GM23338 (cell line): ENCODE measurements around the gene GALR2. TPM values are rescaled to one million over a fixed set of nuclear protein-coding genes. Genes with fewer than 3 reads are reported as not detected.

Experiments used
- ATAC-seq: fragments of 200-7000 bp; cut with Tn5 transposase; 3 replicates; pipeline ENCODE4 v1.9.1; 2020
- DNase-seq: peaks from one replicate; pipeline ENCODE4 v3.0.0-alpha.2; 2015; ENCODE audit warnings: low spot score
- H2AFZ ChIP-seq: fragments of 200-600 bp; sonication (generic); 2 replicates; pipeline ENCODE4 v1.8.0; 2016; ENCODE audit warnings: antibody characterized with exemption, mild to moderate bottlenecking, moderate library complexity
- H3F3A ChIP-seq: fragments of 200-600 bp; sonication (generic); replicated peaks from 2 replicates; pipeline ENCODE4 v1.8.0; 2017; ENCODE audit warnings: antibody characterized with exemption, mixed run types, low read depth
- H3K27ac ChIP-seq: fragments of 200-600 bp; sonication (generic); 2 replicates; pipeline ENCODE4 v1.6.1; 2016; ENCODE audit warnings: low read depth
- H3K27me3 ChIP-seq: fragments of 200-600 bp; sonication (generic); 2 replicates; pipeline ENCODE4 v1.8.0; 2016; ENCODE audit warnings: mild to moderate bottlenecking, mixed run types, moderate library complexity; ENCODE audit not compliant: insufficient read depth
- H3K36me3 ChIP-seq: fragments of 200-600 bp; sonication (generic); 2 replicates; pipeline ENCODE4 v1.8.0; 2016; ENCODE audit warnings: mild to moderate bottlenecking; ENCODE audit not compliant: insufficient read depth
- H3K4me1 ChIP-seq: fragments of 200-600 bp; sonication (generic); 2 replicates; pipeline ENCODE4 v1.8.0; 2016; ENCODE audit warnings: mild to moderate bottlenecking, moderate library complexity; ENCODE audit not compliant: insufficient read depth
- H3K4me2 ChIP-seq: fragments of 200-600 bp; sonication (generic); 2 replicates; pipeline ENCODE4 v1.7.1; 2017; ENCODE audit warnings: mixed run types
- H3K4me3 ChIP-seq: fragments of 200-600 bp; sonication (generic); 2 replicates; pipeline ENCODE4 v1.6.1; 2016; ENCODE audit warnings: mixed run types
- H3K79me2 ChIP-seq: fragments of 200-600 bp; sonication (generic); replicated peaks from 2 replicates; pipeline ENCODE4 v1.8.0; 2017; ENCODE audit warnings: mild to moderate bottlenecking; ENCODE audit not compliant: insufficient read depth
- H3K9me2 ChIP-seq: fragments of 200-600 bp; sonication (generic); 2 replicates; pipeline ENCODE4 v1.8.0; 2017; ENCODE audit not compliant: insufficient read depth
- H4K20me1 ChIP-seq: fragments of 200-600 bp; sonication (generic); replicated peaks from 2 replicates; pipeline ENCODE4 v1.8.0; 2017; ENCODE audit warnings: mild to moderate bottlenecking; ENCODE audit not compliant: insufficient read depth
- H3K27ac Mint-ChIP-seq: 2 replicates; pipeline ENCODE4 v1.8.0; 2020; ENCODE audit warnings: inconsistent platforms, mild to moderate bottlenecking, moderate library complexity, mixed read lengths
- H3K27me3 Mint-ChIP-seq: 3 replicates; pipeline ENCODE4 v1.8.0; 2022; ENCODE audit warnings: low read depth, mild to moderate bottlenecking, moderate library complexity, mixed read lengths, inconsistent platforms; ENCODE audit not compliant: insufficient read depth, poor library complexity
- H3K36me3 Mint-ChIP-seq: 3 replicates; pipeline ENCODE4 v1.8.0; 2021; ENCODE audit warnings: low read depth, mild to moderate bottlenecking, inconsistent platforms, moderate library complexity, mixed read lengths
- H3K4me1 Mint-ChIP-seq: 3 replicates; pipeline ENCODE4 v1.8.0; 2020; ENCODE audit warnings: mild to moderate bottlenecking, inconsistent platforms, mixed read lengths
- H3K4me3 Mint-ChIP-seq: 3 replicates; pipeline ENCODE4 v1.8.0; 2021; ENCODE audit warnings: moderate library complexity, mild to moderate bottlenecking, inconsistent platforms, mixed read lengths
- H3K9me3 Mint-ChIP-seq: 3 replicates; pipeline ENCODE4 v1.8.0; 2020; ENCODE audit warnings: moderate library complexity, mild to moderate bottlenecking, inconsistent platforms, mixed read lengths
- CREB1 ChIP-seq: fragments of 250-450 bp; sonication (Bioruptor Pico); IDR thresholded peaks from 2 replicates; pipeline ENCODE4 v1.5.0; 2020; ENCODE audit warnings: low read depth, mild to moderate bottlenecking, moderate library complexity
- ETS1 ChIP-seq: IDR thresholded peaks from 2 replicates; pipeline ENCODE4 v1.6.1; 2016; ENCODE audit warnings: antibody characterized with exemption
- EZH2 ChIP-seq: fragments of 200-600 bp; sonication (generic); IDR thresholded peaks from one replicate; pipeline ENCODE4 v1.8.0; 2017; ENCODE audit warnings: antibody characterized with exemption, mild to moderate bottlenecking, low read depth; ENCODE audit not compliant: unreplicated experiment
- NANOG ChIP-seq: IDR thresholded peaks from 2 replicates; pipeline ENCODE4 v1.6.1; 2016; ENCODE audit warnings: antibody characterized with exemption, borderline replicate concordance
- ZNF114 ChIP-seq: fragments of 250-450 bp; sonication (Bioruptor Pico); IDR thresholded peaks from 2 replicates; pipeline ENCODE4 v1.5.0; 2020; ENCODE audit warnings: mild to moderate bottlenecking, moderate library complexity
- ZNF331 ChIP-seq: fragments of 250-450 bp; sonication (Bioruptor Pico); IDR thresholded peaks from 2 replicates; pipeline ENCODE4 v1.5.0; 2020; ENCODE audit warnings: low read depth, mild to moderate bottlenecking, moderate library complexity
- polyA plus RNA-seq: library from polyadenylated mRNA; unstranded; fragments of >200 nt; fragmentation: Nextera tagmentation; extraction: Ambion mirVana; gene quantifications from 2 replicates; pipeline ENCODE4 v1.2.1, GENCODE V29; 2016
- total RNA-seq: library from RNA; depleted of rRNA; stranded (reverse); fragments of >200 nt; shearing (Covaris generic); gene quantifications from 2 replicates; pipeline ENCODE4 v1.2.3, GENCODE V29; 2014
- TF ChIP-seq, protein P1 (sequence below): fragments of 250-450 bp; sonication (Bioruptor Pico); IDR thresholded peaks from 2 replicates; pipeline ENCODE4 v1.5.0; 2020; ENCODE audit warnings: mild to moderate bottlenecking, moderate library complexity
- TF ChIP-seq, protein P2 (sequence below), 2 experiments: fragments of 200-600 bp in 1 of 2; sonication (generic) in 1 of 2; conservative IDR thresholded peaks; 2 replicates each; pipeline versions ENCODE4 v1.5.1 to v1.6.1; 2016 to 2017; ENCODE audit warnings: antibody characterized with exemption in 2 of 2, low read depth in 2 of 2, mild to moderate bottlenecking in 2 of 2, moderate library complexity in 1 of 2

The GALR2 gene
- total and polyA plus RNA-seq, 2 experiments from 2014 or later = 0.50 to 2.2 TPM

DNA sequence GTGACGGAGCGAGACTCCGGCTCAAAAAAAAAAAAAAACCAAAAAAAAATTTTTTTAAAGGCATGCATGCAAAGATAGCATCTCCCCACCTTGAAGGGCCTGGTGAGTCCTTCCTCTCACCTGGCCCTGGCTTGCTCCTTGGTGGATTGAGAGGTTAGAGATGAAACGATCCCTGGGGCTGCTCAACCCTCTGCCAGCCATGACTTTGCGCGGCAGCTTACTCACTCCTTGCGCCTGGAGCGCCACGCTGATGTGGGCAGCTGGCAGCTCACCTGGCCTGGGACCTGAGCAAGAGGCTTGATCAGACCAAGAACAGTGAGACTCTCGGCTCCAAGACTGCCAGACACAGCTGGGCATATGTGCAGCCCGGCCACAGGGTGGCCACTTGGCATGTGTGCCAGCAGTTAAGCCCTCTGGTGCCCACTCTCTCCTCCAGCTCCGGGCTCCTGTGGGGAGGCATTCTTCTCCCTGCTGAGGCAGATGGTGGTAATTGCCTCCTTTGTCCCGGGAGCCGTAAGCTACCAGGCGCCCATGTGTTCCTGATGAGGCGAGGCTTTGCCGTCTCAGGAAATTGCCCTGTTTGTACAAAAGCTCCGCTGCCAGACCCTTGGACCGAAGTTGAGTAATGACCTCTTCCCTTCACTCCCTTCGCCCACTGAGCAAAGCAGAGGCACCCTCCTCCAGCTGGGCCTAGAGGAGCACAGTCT lies 42.4 kb upstream of the GALR2 start (continued):
- TF ChIP-seq, protein P1, sequence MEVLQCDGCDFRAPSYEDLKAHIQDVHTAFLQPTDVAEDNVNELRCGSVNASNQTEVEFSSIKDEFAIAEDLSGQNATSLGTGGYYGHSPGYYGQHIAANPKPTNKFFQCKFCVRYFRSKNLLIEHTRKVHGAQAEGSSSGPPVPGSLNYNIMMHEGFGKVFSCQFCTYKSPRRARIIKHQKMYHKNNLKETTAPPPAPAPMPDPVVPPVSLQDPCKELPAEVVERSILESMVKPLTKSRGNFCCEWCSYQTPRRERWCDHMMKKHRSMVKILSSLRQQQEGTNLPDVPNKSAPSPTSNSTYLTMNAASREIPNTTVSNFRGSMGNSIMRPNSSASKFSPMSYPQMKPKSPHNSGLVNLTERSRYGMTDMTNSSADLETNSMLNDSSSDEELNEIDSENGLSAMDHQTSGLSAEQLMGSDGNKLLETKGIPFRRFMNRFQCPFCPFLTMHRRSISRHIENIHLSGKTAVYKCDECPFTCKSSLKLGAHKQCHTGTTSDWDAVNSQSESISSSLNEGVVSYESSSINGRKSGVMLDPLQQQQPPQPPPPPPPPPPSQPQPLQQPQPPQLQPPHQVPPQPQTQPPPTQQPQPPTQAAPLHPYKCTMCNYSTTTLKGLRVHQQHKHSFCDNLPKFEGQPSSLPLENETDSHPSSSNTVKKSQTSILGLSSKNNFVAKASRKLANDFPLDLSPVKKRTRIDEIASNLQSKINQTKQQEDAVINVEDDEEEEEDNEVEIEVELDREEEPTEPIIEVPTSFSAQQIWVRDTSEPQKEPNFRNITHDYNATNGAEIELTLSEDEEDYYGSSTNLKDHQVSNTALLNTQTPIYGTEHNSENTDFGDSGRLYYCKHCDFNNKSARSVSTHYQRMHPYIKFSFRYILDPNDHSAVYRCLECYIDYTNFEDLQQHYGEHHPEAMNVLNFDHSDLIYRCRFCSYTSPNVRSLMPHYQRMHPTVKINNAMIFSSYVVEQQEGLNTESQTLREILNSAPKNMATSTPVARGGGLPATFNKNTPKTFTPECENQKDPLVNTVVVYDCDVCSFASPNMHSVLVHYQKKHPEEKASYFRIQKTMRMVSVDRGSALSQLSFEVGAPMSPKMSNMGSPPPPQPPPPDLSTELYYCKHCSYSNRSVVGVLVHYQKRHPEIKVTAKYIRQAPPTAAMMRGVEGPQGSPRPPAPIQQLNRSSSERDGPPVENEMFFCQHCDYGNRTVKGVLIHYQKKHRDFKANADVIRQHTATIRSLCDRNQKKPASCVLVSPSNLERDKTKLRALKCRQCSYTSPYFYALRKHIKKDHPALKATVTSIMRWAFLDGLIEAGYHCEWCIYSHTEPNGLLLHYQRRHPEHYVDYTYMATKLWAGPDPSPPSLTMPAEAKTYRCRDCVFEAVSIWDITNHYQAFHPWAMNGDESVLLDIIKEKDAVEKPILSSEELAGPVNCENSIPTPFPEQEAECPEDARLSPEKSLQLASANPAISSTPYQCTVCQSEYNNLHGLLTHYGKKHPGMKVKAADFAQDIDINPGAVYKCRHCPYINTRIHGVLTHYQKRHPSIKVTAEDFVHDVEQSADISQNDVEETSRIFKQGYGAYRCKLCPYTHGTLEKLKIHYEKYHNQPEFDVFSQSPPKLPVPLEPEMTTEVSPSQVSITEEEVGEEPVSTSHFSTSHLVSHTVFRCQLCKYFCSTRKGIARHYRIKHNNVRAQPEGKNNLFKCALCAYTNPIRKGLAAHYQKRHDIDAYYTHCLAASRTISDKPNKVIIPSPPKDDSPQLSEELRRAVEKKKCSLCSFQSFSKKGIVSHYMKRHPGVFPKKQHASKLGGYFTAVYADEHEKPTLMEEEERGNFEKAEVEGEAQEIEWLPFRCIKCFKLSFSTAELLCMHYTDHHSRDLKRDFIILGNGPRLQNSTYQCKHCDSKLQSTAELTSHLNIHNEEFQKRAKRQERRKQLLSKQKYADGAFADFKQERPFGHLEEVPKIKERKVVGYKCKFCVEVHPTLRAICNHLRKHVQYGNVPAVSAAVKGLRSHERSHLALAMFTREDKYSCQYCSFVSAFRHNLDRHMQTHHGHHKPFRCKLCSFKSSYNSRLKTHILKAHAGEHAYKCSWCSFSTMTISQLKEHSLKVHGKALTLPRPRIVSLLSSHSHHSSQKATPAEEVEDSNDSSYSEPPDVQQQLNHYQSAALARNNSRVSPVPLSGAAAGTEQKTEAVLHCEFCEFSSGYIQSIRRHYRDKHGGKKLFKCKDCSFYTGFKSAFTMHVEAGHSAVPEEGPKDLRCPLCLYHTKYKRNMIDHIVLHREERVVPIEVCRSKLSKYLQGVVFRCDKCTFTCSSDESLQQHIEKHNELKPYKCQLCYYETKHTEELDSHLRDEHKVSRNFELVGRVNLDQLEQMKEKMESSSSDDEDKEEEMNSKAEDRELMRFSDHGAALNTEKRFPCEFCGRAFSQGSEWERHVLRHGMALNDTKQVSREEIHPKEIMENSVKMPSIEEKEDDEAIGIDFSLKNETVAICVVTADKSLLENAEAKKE (CRISPR knock-in tag) = no peak
- TF ChIP-seq ZNF114 (CRISPR knock-in tag) (no peak), ZNF331 (no peak)

- Histone ChIP-seq H3K79me2 (no peaks in the 10 kb centered on the region), H2AFZ (peak overlapping the region; percentile 72), H3K27ac (no peak overlapping the region), H3K4me3 (no peak overlapping the region), H3K9me2 (no peaks in the 10 kb centered on the region), H3K4me2 (no peak overlapping the region), H3K27me3 (no peaks in the 10 kb centered on the region), H3F3A (peaks cover 12% of the 10 kb centered on the region), H4K20me1 (no peaks in the 10 kb centered on the region), H3K4me1 (peaks cover 22% of the 10 kb centered on the region), H3K36me3 (no peaks in the 10 kb centered on the region)
- peaks cover 23% of the 10 kb centered on the region for H3K4me1 Mint-ChIP-seq
- peaks cover 14% of the 10 kb centered on the region for H3K27me3 Mint-ChIP-seq
- ATAC-seq (no peak), DNase-seq (no peak)
- H3K9me3 Mint-ChIP-seq = no peaks in the 10 kb centered on the region
- no peak overlapping the region for H3K27ac Mint-ChIP-seq
- no peaks in the 10 kb centered on the region for H3K36me3 Mint-ChIP-seq
- no peak overlapping the region for H3K4me3 Mint-ChIP-seq
- no peak for TF ChIP-seq EZH2
- no peak for TF ChIP-seq ETS1
- TF ChIP-seq, protein P2, sequence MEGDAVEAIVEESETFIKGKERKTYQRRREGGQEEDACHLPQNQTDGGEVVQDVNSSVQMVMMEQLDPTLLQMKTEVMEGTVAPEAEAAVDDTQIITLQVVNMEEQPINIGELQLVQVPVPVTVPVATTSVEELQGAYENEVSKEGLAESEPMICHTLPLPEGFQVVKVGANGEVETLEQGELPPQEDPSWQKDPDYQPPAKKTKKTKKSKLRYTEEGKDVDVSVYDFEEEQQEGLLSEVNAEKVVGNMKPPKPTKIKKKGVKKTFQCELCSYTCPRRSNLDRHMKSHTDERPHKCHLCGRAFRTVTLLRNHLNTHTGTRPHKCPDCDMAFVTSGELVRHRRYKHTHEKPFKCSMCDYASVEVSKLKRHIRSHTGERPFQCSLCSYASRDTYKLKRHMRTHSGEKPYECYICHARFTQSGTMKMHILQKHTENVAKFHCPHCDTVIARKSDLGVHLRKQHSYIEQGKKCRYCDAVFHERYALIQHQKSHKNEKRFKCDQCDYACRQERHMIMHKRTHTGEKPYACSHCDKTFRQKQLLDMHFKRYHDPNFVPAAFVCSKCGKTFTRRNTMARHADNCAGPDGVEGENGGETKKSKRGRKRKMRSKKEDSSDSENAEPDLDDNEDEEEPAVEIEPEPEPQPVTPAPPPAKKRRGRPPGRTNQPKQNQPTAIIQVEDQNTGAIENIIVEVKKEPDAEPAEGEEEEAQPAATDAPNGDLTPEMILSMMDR (conservative IDR thresholded peaks at IDR 0.05; ENCODE audit: low read depth in 2 of 2) = no peak
- TF ChIP-seq NANOG = no peak
- TF ChIP-seq CREB1 (CRISPR knock-in tag) = no peak
Measured at GRCh38 chr17:76032780-76033108, 41.8 kb upstream of the GALR2 start.
